ENCODE results near the gene GLB1L3. TPM values are rescaled to one million over a fixed set of nuclear protein-coding genes. Genes with fewer than 3 reads are reported as not detected.
A peak's percentile ranks its signal among the peaks of the same experiment; 100 is the strongest.

The GLB1L3 gene
- total RNA-seq, 1 experiment from 2014 or later, result not detected

GRCh38 chr11:134261626-134262488 is 14.3 kb upstream of the GLB1L3 start:
- RAD21 ChIA-PET (ENCODE audit: low non-redundant PET in 1 of 2, low total read pairs in 2 of 2, uncharacterized antibody in 2 of 2, unreplicated experiment in 2 of 2), result no interaction called here
- Histone ChIP-seq H3K27ac (ENCODE audit: low read depth, low read length) (no peak overlapping the region), H3K4me2 (ENCODE audit: low read length) (no peak overlapping the region), H3K4me3 (replicated peaks in 1 of 2; ENCODE audit: low read depth in 1 of 2, low read length in 2 of 2) (no peak overlapping the region), H3K9ac (ENCODE audit: low read length) (no peak overlapping the region), H3K4me1 (ENCODE audit: control insufficient read depth in 1 of 2, insufficient read depth in 2 of 2, low read length in 2 of 2) (no peaks in the 10 kb centered on the region), H2AFZ (ENCODE audit: low read depth, low read length, poor library complexity, severe bottlenecking) (no peak overlapping the region), H4K20me1 (ENCODE audit: insufficient read depth) (no peaks in the 10 kb centered on the region), H3K9me2 (ENCODE audit: insufficient read depth) (no peaks in the 10 kb centered on the region), H3K9me3 (ENCODE audit: control insufficient read depth in 1 of 2, insufficient read depth in 1 of 2, low read depth in 1 of 2, low read length in 2 of 2) (no peaks in the 10 kb centered on the region), H3K27me3 (ENCODE audit: insufficient read depth, low read length) (no peaks in the 10 kb centered on the region), H3K79me2 (ENCODE audit: insufficient read depth, low read length) (no peaks in the 10 kb centered on the region), H3K36me3 (ENCODE audit: control insufficient read depth in 1 of 2, insufficient read depth in 2 of 2, low read length in 2 of 2) (peaks cover 4 to 8% of the 10 kb centered on the region in 2 experiments; a peak in 3 of 4 replicates)
- POLR2A ChIA-PET, result no interaction called here
- no TSS peak for BruUV-seq (replicated peaks)
- TF ChIP-seq EGR1 (IDR thresholded peaks at IDR 0.05; ENCODE audit: low read depth), result no peak
- TF ChIP-seq POLR2AphosphoS5 (IDR thresholded peaks at IDR 0.05; ENCODE audit: low read depth, low read length), result no peak
- TF ChIP-seq FOSL1 (IDR thresholded peaks at IDR 0.05; ENCODE audit: low read depth), result no peak
- peak; percentile 57 for TF ChIP-seq RAD21 (IDR thresholded peaks at IDR 0.05; ENCODE audit: low read depth)
- TF ChIP-seq SRF (IDR thresholded peaks at IDR 0.05; ENCODE audit: low read depth), result no peak
- TF ChIP-seq REST (IDR thresholded peaks at IDR 0.05; ENCODE audit: low read depth), result no peak
- no peak for TF ChIP-seq EZH2 (IDR thresholded peaks at IDR 0.05)
- no peak for TF ChIP-seq SP1 (IDR thresholded peaks at IDR 0.05; ENCODE audit: low read depth)
- TF ChIP-seq POLR2A (IDR thresholded peaks at IDR 0.05; ENCODE audit: borderline replicate concordance, extremely low read depth, insufficient read depth, insufficient read length), result no peak
- TF ChIP-seq CTCF (IDR thresholded peaks at IDR 0.05 in 2 of 3, conservative IDR thresholded peaks at IDR 0.05 in 1 of 3; ENCODE audit: borderline replicate concordance in 1 of 3, insufficient read depth in 1 of 3, low read depth in 2 of 3, low read length in 2 of 3), result peak; percentile 26 to 76 (median 70); a peak in 5 of 6 replicates
- TF ChIP-seq ZFX (IDR thresholded peaks at IDR 0.05), result no peak
- no peak for TF ChIP-seq ATF3 (IDR thresholded peaks at IDR 0.05)
- TF ChIP-seq TCF7L2 (IDR thresholded peaks at IDR 0.05; ENCODE audit: borderline replicate concordance, extremely low read depth, insufficient read depth, insufficient read length), result no peak
- no peak for TF ChIP-seq ZBTB33 (IDR thresholded peaks at IDR 0.05; ENCODE audit: extremely low read depth, insufficient replicate concordance, low read length)
- TF ChIP-seq CBX3 (IDR thresholded peaks at IDR 0.05; ENCODE audit: low read depth), result no peak
- no peak for TF ChIP-seq ELF1 (IDR thresholded peaks at IDR 0.05; ENCODE audit: borderline replicate concordance, low read depth)
- TF ChIP-seq YY1 (IDR thresholded peaks at IDR 0.05; ENCODE audit: extremely low read depth, insufficient replicate concordance, low read depth, low read length), result no peak
- ATAC-seq (peak; percentile 90), DNase-seq (ENCODE audit: low read depth, low spot score) (peak; percentile 6)
- intact Hi-C loops (cut with micrococcal nuclease), result no loop called here
- CTCF ChIA-PET, result interaction anchor here (0.7 to 1.0 kb wide), 2 partner anchors 8 to 11 kb away, joined by 3 read pairs; partner anchors contain the start of genes ACAD8 and THYN1
